ENCODE data around the gene DLG5.

DLG5 gene

GRCh38 chr10:77793831-77794230 lies 132.7 kb downstream of the DLG5 start:
- TF ChIP-seq CTCF (IDR thresholded peaks at IDR 0.05; ENCODE audit: low read depth, low read length), result no peak
- Histone ChIP-seq H3K27me3 (no peaks in the 10 kb centered on the region), H3K4me3 (ENCODE audit: low read depth, low read length) (no peak overlapping the region), H3K4me1 (no peaks in the 10 kb centered on the region), H3K36me3 (peaks cover 6% of the 10 kb centered on the region), H3K9me3 (no peaks in the 10 kb centered on the region)
- DNase-seq, result no peak

GRCh38 chr10:77792155-77792554 lies 134.4 kb downstream of the DLG5 start:
- no peaks in the 10 kb centered on the region for H3K27me3 ChIP-seq
- no peak overlapping the region for H3K4me3 ChIP-seq (ENCODE audit: low read depth, low read length)
- H3K4me1 ChIP-seq, result no peaks in the 10 kb centered on the region
- TF ChIP-seq CTCF (IDR thresholded peaks at IDR 0.05; ENCODE audit: low read depth, low read length), result no peak
- H3K9me3 ChIP-seq, result no peaks in the 10 kb centered on the region
- peaks cover 6% of the 10 kb centered on the region for H3K36me3 ChIP-seq
- DNase-seq, result no peak

- Histone ChIP-seq H3K36me3 (peaks cover 6% of the 10 kb centered on the region), H3K9me3 (no peaks in the 10 kb centered on the region), H3K27me3 (no peaks in the 10 kb centered on the region), H3K4me3 (ENCODE audit: low read depth, low read length) (no peak overlapping the region), H3K4me1 (no peaks in the 10 kb centered on the region)
- TF ChIP-seq CTCF (IDR thresholded peaks at IDR 0.05; ENCODE audit: low read depth, low read length), result no peak
- DNase-seq, result no peak
These were observed 135.0 kb downstream of the DLG5 start for GRCh38 chr10:77791506-77791905.

- no peak for TF ChIP-seq CTCF (IDR thresholded peaks at IDR 0.05; ENCODE audit: low read depth, low read length)
- H3K36me3 ChIP-seq, result peaks cover 6% of the 10 kb centered on the region; the same call in 1 of the 2 replicates
- H3K27me3 ChIP-seq, result no peaks in the 10 kb centered on the region
- no peaks in the 10 kb centered on the region for H3K9me3 ChIP-seq
- no peak for DNase-seq
- H3K4me3 ChIP-seq (ENCODE audit: low read depth, low read length), result no peak overlapping the region
- no peaks in the 10 kb centered on the region for H3K4me1 ChIP-seq
These were observed 136.7 kb downstream of the DLG5 start for GRCh38 chr10:77789861-77790260.

GRCh38 chr10:77789016-77789415 lies 137.5 kb downstream of the DLG5 start:
- no peaks in the 10 kb centered on the region for H3K27me3 ChIP-seq
- no peak for TF ChIP-seq CTCF (IDR thresholded peaks at IDR 0.05; ENCODE audit: low read depth, low read length)
- no peak for DNase-seq
- H3K36me3 ChIP-seq, result no peaks in the 10 kb centered on the region
- H3K9me3 ChIP-seq, result no peaks in the 10 kb centered on the region
- no peaks in the 10 kb centered on the region for H3K4me1 ChIP-seq
- H3K4me3 ChIP-seq (ENCODE audit: low read depth, low read length), result no peak overlapping the region

- DNase-seq, result no peak
- no peak for TF ChIP-seq CTCF (IDR thresholded peaks at IDR 0.05; ENCODE audit: low read depth, low read length)
- H3K4me1 ChIP-seq, result no peaks in the 10 kb centered on the region
- H3K4me3 ChIP-seq (ENCODE audit: low read depth, low read length), result no peak overlapping the region
- no peaks in the 10 kb centered on the region for H3K36me3 ChIP-seq
- H3K27me3 ChIP-seq, result no peaks in the 10 kb centered on the region
- H3K9me3 ChIP-seq, result no peaks in the 10 kb centered on the region
These were observed 138.0 kb downstream of the DLG5 start for GRCh38 chr10:77788496-77789010.
